ENCODE measurements around the gene GTF2I. TPM values are rescaled to one million over a fixed set of nuclear protein-coding genes. Genes with fewer than 3 reads are reported as not detected.
A peak's percentile ranks its signal among the peaks of the same experiment; 100 is the strongest.

GTF2I gene
- total and polyA plus RNA-seq, 10 of the 15 experiments (the other 5 are each of a cell fraction or from before 2014, with no cell fraction given), result 6.7 to 172 (median 96.9) TPM

- ChIA-PET CTCF (interaction anchor here (0.6 to 1.3 kb wide), 5 partner anchors 10 to 90 kb away, joined by 3 to 4 read pairs (median 3); no protein-coding TSS in a partner anchor), SMC1A (ENCODE audit: uncharacterized antibody, unreplicated experiment) (interaction anchor here (0.8 to 1.5 kb wide), 8 partner anchors 12 to 91 kb away, joined by 3 to 8 read pairs (median 4); no protein-coding TSS in a partner anchor), POLR2A (interaction anchor here (0.6 to 2.3 kb wide), 8 partner anchors 8 to 515 kb away, joined by 3 to 9 read pairs (median 3); no protein-coding TSS in a partner anchor), RAD21 (ENCODE audit: unreplicated experiment) (interaction anchor here (0.6 to 2.2 kb wide), 5 partner anchors 13 to 71 kb away, joined by 3 to 10 read pairs (median 4); no protein-coding TSS in a partner anchor)
- Histone ChIP-seq H3K4me1 (ENCODE audit: control insufficient read depth, insufficient read depth, low read length) (peaks cover 4% of the 10 kb centered on the region; the same call in 1 of the 2 replicates), H3K9me3 (replicated peaks; ENCODE audit: control insufficient read depth, insufficient read depth, low read length) (no peaks in the 10 kb centered on the region), H3K27ac (ENCODE audit: control insufficient read depth, insufficient read depth) (peak overlapping the region; percentile 49), H3K9ac (ENCODE audit: control insufficient read depth, insufficient read depth, low read length) (peak overlapping the region; percentile 97), H3K79me2 (ENCODE audit: control insufficient read depth, insufficient read depth, low read length) (peaks cover 40% of the 10 kb centered on the region), H3K4me3 (peak overlapping the region; percentile 63), H2AFZ (ENCODE audit: control insufficient read depth, low read depth, low read length) (peak overlapping the region; percentile 44), H3K36me3 (ENCODE audit: control insufficient read depth in 2 of 2, insufficient read depth in 2 of 2, low read length in 1 of 2) (no peaks in the 10 kb centered on the region), H4K20me1 (ENCODE audit: control insufficient read depth, insufficient read depth) (no peaks in the 10 kb centered on the region), H3K4me2 (ENCODE audit: control insufficient read depth, insufficient read depth) (peak overlapping the region; percentile 78), H3K27me3 (replicated peaks in 1 of 2; ENCODE audit: control insufficient read depth in 2 of 2, insufficient read depth in 2 of 2, low read length in 1 of 2) (no peaks in the 10 kb centered on the region)
- in situ Hi-C loops (cut with MboI) (no loop called here), intact Hi-C loops (cut with micrococcal nuclease; ENCODE audit: unreplicated experiment) (loop anchor here (5.0 kb wide), 1 partner anchor 444 kb away; the partner anchor contains the start of gene LAT2)
- TF ChIP-seq MTA3 (IDR thresholded peaks at IDR 0.05; ENCODE audit: borderline replicate concordance, low read length) (0 out of 2 replicates have a peak, but pooled peaks have one; percentile 23), ZBTB40 (IDR thresholded peaks at IDR 0.05; ENCODE audit: borderline replicate concordance) (peak; percentile 10; the same call in 1 of the 2 replicates), RAD51 (IDR thresholded peaks at IDR 0.05) (peak; percentile 53; the same call in 1 of the 2 replicates), ZNF384 (IDR thresholded peaks at IDR 0.05; ENCODE audit: borderline replicate concordance, low read depth, low read length) (no peak; the same call in 1 of the 2 replicates), NFIC (IDR thresholded peaks at IDR 0.05; ENCODE audit: low read depth, low read length) (0 out of 2 replicates have a peak, but pooled peaks have one; percentile 44), IKZF1 (conservative IDR thresholded peaks at IDR 0.05) (0 out of 2 replicates have a peak, but pooled peaks have one; percentile 39), TCF12 (IDR thresholded peaks at IDR 0.05; ENCODE audit: low read depth, low read length) (0 out of 2 replicates have a peak, but pooled peaks have one; percentile 2), SMAD1 (IDR thresholded peaks at IDR 0.05; ENCODE audit: low read depth, partially characterized antibody) (no peak), RELB (IDR thresholded peaks at IDR 0.05; ENCODE audit: low read depth) (0 out of 2 replicates have a peak, but pooled peaks have one; percentile 16), CREB1 (IDR thresholded peaks at IDR 0.05; ENCODE audit: low read depth) (no peak), KDM1A (IDR thresholded peaks at IDR 0.05; ENCODE audit: borderline replicate concordance) (no peak), YBX1 (IDR thresholded peaks at IDR 0.05) (no peak)
- ATAC-seq, result no peak
- no peak for FAIRE-seq
- no peak for DNase-seq (ENCODE audit: low read depth, low spot score)
- WGBS (ENCODE audit: insufficient coverage, insufficient replicate concordance, low lambda C conversion rate, missing lambda C conversion rate), result 16% methylated on average over 21 of the region's 21 CpGs
- BruUV-seq (replicated peaks), result TSS peak; percentile 30
These were observed 1.6 kb upstream of the GTF2I start for GRCh38 chr7:74655768-74656440.
